T-helper 2 cell treated with Interferon-gamma antibody and Interleukin-4, amounts not matched to agents 100 ng/mL and 5 ng/mL, for 36 hours (primary cell): ENCODE data around the gene ARRDC3. TPM values are rescaled to one million over a fixed set of nuclear protein-coding genes. Genes with fewer than 3 reads are reported as not detected.
"Not testable (repeated sequence)": the region's sequence is repeated elsewhere in the genome, so short reads cannot be mapped to it uniquely, and the experiment has no call there.

Experiments used
- intact Hi-C: fragments of 100-400 bp; cut with micrococcal nuclease; formaldehyde crosslinking; loops from one replicate; pipeline ENCODE4 v1.15.1; 2023
- total RNA-seq: library from RNA; stranded (reverse); gene quantifications from 2 replicates; pipeline ENCODE4 v1.2.3, GENCODE V29; 2022

ARRDC3 gene
- total RNA-seq, 1 donor from 2014 or later: 21.0 TPM

GRCh38 chr5:91361055-91361701 lies 21.9 kb downstream of the ARRDC3 start:
- intact Hi-C loops: loop anchor here (1.0 kb wide), 1 partner anchor 47 kb away; no protein-coding TSS in a partner anchor

DNA sequence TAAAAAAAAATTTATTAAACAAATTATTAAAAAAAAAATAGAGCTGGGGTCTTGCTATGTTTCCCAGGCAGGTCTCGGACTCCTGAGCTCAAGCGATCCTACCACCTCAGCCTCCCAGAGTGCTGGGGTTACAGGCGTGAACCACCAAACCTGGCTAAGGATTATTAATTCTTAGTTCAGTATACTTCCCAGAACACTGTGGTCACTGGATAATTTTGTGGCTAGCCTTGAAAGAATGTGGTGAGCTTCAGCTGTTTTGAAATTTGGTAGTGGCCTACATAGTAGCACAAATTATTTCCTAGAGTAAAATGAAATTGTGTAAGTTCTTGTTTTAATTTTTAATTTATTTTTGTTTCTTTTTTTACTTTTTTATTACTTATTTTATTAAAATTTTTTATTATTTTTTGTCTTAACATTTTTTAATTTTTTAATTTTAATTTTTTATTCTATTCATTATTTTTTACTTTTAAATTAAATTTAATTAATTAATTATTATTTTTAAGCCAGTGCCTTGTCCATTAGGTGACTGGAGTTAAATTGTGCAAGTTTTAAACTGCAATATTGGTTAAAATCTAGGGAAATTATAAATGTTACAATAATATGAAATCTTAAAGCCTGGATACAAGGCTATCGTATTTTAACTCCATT lies 23.0 kb downstream of the ARRDC3 start:
- intact Hi-C loops: no loop called here

DNA sequence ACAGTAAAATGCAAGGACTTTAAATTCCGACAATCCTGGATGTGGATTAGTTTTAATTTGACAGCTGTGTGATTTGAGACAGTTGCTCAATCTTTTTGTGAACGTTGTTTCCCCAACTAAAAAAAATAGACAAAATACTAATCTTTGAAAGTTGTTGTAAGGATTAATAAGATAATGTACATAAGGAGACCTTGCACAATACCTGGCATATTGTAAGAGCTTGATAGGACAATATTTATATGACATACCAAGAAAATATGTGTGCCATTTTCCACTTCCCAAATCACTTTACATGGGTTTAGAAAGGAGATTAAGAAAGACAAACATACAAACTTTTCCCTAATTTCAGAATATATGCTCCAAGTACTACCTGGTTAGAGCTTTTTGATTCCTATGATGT lies 25.3 kb downstream of the ARRDC3 start:
- intact Hi-C loops: no loop called here

DNA sequence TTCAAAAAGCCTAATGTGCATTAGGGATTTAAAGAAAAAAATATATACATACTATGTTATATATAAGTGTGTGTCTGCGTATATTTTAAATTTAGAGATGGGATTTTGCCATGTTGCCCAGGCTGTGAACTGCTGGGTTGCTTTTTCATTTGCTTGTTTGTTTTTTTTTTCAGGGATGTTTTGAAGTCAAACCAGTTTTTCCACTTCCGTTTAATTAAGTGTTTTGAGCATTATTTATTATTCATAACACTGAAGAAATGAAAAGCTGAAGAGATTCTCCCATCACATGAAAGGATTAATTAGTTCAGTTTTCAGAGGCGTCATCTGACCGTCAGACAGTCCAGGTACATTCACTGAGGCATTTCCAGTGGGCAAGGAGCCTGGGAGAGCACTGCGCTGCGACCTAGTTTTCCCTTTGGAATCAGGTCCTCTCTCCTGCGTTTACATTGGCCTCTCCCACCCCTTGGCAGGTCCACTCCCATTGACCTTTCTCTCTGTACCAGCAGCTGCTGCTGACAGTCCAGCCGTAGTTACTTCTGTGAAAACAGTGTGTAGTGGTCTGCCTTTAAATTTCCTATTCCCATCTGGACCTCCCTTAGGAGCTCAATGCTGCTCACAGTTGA lies 26.0 kb downstream of the ARRDC3 start:
- intact Hi-C loops: no loop called here

- intact Hi-C loops: not testable (repeated sequence)
These were observed 28.2 kb downstream of the ARRDC3 start for GRCh38 chr5:91354867-91355266.

DNA sequence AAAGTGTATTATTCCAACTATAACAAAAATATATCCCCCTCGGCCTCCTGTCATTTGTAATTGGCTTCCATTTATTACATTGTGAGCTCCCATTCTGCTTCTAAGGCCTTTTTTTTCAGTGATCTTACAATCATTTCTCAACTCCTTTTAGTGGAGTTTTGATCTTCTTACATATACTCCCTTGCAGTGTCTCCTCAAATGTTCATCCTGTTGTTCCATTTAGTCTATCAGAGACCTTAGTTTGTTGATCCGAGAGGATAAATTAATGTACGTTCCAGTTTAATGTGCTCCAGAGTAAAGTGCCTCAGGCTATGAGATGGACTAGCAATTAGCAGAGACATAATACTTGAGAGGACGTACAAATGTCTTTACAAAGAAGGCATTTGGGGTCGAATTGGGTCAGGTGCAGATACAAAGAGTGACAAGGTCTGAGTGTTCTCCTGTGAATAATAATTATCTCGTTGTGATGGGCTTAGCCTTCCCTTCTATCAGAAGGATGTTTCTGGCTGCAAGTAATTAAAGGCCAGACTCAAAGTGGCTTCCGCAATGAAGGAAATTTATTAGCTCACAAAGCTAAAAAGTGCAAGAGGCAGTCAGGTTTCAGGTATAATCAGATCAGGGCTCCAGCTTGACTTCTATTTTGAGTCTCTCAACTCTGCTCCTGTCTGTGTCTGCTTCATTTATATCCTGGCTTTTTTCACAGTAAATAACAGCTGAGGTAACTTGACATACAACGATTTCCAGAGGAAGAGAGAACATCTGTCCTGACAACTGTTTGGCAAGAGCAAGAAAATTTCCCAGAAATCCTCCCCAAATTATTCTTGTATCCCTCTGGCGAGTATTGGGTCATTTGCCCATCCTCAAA lies 30.1 kb downstream of the ARRDC3 start:
- intact Hi-C loops: no loop called here

DNA sequence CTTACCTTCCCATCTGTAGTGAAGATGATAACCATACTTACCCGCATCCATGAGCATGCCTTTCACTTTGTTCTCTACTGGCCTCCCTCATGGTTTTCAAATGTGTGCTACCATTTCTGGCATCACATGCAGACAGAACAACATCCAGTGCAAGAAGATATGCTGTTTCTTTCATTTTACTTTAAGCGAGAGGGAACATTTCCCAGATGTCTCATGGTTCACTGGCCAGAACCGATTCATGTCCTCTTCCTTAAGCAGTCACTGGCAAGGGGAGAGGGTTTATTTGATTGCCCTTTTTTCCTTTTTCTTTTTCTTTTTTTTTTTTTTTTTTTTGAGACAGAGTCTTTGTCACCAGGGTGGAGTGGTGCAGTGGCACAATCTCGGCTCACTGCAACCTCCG lies 37.7 kb downstream of the ARRDC3 start:
- intact Hi-C loops: no loop called here

GRCh38 chr5:91344661-91345200 lies 38.4 kb downstream of the ARRDC3 start:
- intact Hi-C loops: not testable (repeated sequence)

- intact Hi-C loops: no loop called here
These were observed 39.2 kb downstream of the ARRDC3 start for GRCh38 chr5:91343916-91344315.

GRCh38 chr5:91342931-91343330 lies 40.2 kb downstream of the ARRDC3 start:
- intact Hi-C loops: not testable (repeated sequence)

GRCh38 chr5:91341154-91341553 lies 42.0 kb downstream of the ARRDC3 start:
- intact Hi-C loops: no loop called here

- intact Hi-C loops: no loop called here
These were observed 42.6 kb downstream of the ARRDC3 start for GRCh38 chr5:91340532-91340931.

GRCh38 chr5:91339063-91339705 lies 43.9 kb downstream of the ARRDC3 start:
- intact Hi-C loops: no loop called here

DNA sequence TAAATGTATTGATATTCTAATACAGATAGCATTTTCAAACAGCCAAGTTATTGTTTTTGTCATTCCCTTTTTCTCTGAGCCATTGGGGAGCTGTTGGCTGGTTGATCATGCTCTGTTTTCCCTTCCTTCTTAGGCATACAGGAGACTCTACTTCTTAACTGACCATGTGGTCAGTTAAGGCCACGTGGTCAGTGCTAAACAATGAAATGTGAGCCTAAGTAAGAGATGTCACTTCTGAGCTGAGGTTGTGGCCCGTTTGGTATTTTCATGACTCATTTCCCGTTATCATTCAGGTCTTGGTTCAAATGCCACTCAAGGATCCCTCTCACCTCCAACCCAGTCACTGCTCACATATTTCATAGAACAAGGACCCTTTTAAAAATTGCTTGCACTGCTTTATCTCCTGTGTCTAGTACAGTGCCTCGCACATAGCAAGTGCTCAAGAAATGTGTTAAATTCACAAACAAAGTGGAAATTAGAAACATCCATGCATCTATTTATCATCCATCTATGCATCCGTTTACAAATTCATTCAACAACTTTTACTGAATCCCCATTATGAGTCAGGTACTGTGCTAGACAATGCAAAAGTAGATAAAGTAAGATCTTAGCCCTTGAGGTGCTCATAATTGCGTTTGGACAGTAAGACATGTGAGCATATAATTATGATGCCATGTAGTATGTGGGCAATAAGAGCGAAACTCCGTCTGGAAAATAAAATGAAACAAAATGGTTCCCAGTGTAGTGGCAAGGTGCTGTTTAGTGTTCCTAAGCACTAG lies 50.7 kb downstream of the ARRDC3 start:
- intact Hi-C loops: no loop called here

GRCh38 chr5:91331705-91332104 lies 51.4 kb downstream of the ARRDC3 start:
- intact Hi-C loops: no loop called here

- intact Hi-C loops: loop anchor here (2.0 to 5.0 kb wide), 2 partner anchors 18 to 53 kb away; partner anchors contain the start of gene ARRDC3
These were observed 53.8 kb downstream of the ARRDC3 start for GRCh38 chr5:91329283-91329682.

- intact Hi-C loops: loop anchor here (2.0 to 5.0 kb wide), 2 partner anchors 18 to 54 kb away; partner anchors contain the start of gene ARRDC3
These were observed 54.4 kb downstream of the ARRDC3 start for GRCh38 chr5:91328743-91329142.

- intact Hi-C loops: not testable (repeated sequence)
These were observed 60.1 kb downstream of the ARRDC3 start for GRCh38 chr5:91322981-91323380.

- intact Hi-C loops: no loop called here
These were observed 63.5 kb downstream of the ARRDC3 start for GRCh38 chr5:91319667-91320066.

DNA sequence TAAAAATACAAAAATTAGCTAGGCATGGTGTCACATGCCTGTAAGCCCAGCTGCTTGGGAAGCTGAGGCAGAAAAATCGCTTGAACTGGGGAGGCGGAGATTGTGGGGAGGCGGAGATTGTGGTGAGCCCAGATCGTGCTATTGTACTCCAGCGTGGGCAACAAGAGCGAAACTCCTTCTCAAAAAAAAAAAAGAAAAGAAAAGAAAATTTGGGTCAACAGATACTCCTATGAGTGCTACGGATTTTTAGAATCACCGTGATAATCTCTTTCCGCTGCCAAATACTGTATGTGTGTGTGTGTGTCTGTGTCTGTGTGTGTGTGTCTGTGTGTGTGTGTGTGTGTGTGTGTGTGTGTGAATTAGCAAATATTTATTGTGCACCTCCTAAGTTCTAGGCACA lies 64.4 kb downstream of the ARRDC3 start:
- intact Hi-C loops: no loop called here
